Tibial artery (tissue), 4 donors: ENCODE measurements around the gene SPRED1.

Source experiments
- DNase-seq, 2 donors: peaks; one replicate each; pipeline ENCODE4 v3.0.0-alpha.2; 2019
- H3K27ac ChIP-seq, 2 donors: fragments of 200-600 bp; sonication (generic) in 1 of 2; 1 replicate in 1 of 2; 2 replicates in 1 of 2; pipeline ENCODE4 v1.5.1; 2018 to 2019; ENCODE audit warnings: mild to moderate bottlenecking in 1 of 2
- H3K27me3 ChIP-seq, 2 donors: fragments of 200-600 bp; sonication (generic) in 1 of 2; one replicate each; pipeline versions ENCODE4 v1.5.1 to v1.6.0; 2016 to 2019
- H3K36me3 ChIP-seq, 3 donors: fragments of 200-600 bp; sonication (generic) in 2 of 3; one replicate each; pipeline ENCODE4 v1.5.1; 2016 to 2019; ENCODE audit warnings: mild to moderate bottlenecking in 2 of 3
- H3K4me1 ChIP-seq, 4 donors: fragments of 200-600 bp; sonication (generic) in 2 of 4; 1 replicate in 3 of 4; 2 replicates in 1 of 4; pipeline ENCODE4 v1.5.1; 2016 to 2019
- H3K4me3 ChIP-seq, 2 donors: fragments of 200-600 bp; sonication (generic) in 1 of 2; 1 replicate in 1 of 2; 2 replicates in 1 of 2; pipeline ENCODE4 v1.5.1; 2018 to 2019; ENCODE audit warnings: mild to moderate bottlenecking in 2 of 2
- H3K9me3 ChIP-seq, 3 donors: fragments of 200-600 bp; sonication (generic) in 1 of 3; one replicate each; pipeline ENCODE4 v1.5.1; 2016 to 2019
- CTCF ChIP-seq, 2 experiments: fragments of 200-600 bp in 1 of 2; fragments of 450-650 bp in 1 of 2; IDR thresholded peaks; one replicate each; pipeline ENCODE4 v1.5.1; 2017 to 2019; ENCODE audit warnings: antibody characterized with exemption in 2 of 2, mild to moderate bottlenecking in 1 of 2, moderate library complexity in 1 of 2
- intact Hi-C: fragments of 100-400 bp; cut with DNase I; formaldehyde crosslinking; loops from one replicate; pipeline ENCODE4 v1.15.0; 2023; ENCODE audit warnings: low total_unique reads

The SPRED1 gene

GRCh38 chr15:38211249-38211648 lies 41.4 kb upstream of the SPRED1 start:
- DNase-seq = no peak
- Histone ChIP-seq H3K36me3 (no peaks in the 10 kb centered on the region), H3K9me3 (no peaks in the 10 kb centered on the region), H3K4me3 (no peak overlapping the region), H3K27me3 (no peaks in the 10 kb centered on the region), H3K4me1 (peaks cover 0 to 10% (median 1%) of the 10 kb centered on the region in 4 donors), H3K27ac (no peak overlapping the region)
- no peak for TF ChIP-seq CTCF (IDR thresholded peaks at IDR 0.05)
- intact Hi-C loops = no loop called here

- no peaks in the 10 kb centered on the region for H3K9me3 ChIP-seq
- no peak for DNase-seq
- H3K27ac ChIP-seq = no peak overlapping the region
- H3K4me3 ChIP-seq = no peak overlapping the region
- peaks cover 0 to 6% (median 1%) of the 10 kb centered on the region in 4 donors for H3K4me1 ChIP-seq
- intact Hi-C loops = no loop called here
- H3K36me3 ChIP-seq = no peaks in the 10 kb centered on the region
- H3K27me3 ChIP-seq = no peaks in the 10 kb centered on the region
- TF ChIP-seq CTCF (IDR thresholded peaks at IDR 0.05) = no peak
Measured at GRCh38 chr15:38211811-38212210, 40.8 kb upstream of the SPRED1 start.

- Histone ChIP-seq H3K27me3 (no peaks in the 10 kb centered on the region), H3K4me3 (no peak overlapping the region), H3K4me1 (peaks cover 0 to 7% (median 6%) of the 10 kb centered on the region in 4 donors), H3K27ac (no peak overlapping the region), H3K9me3 (no peaks in the 10 kb centered on the region), H3K36me3 (no peaks in the 10 kb centered on the region)
- no peak for TF ChIP-seq CTCF (IDR thresholded peaks at IDR 0.05)
- DNase-seq = no peak
- intact Hi-C loops = no loop called here
Measured at GRCh38 chr15:38212729-38213351, 39.8 kb upstream of the SPRED1 start.

- peaks cover 0 to 12% (median 10%) of the 10 kb centered on the region in 4 donors for H3K4me1 ChIP-seq
- no peaks in the 10 kb centered on the region for H3K9me3 ChIP-seq
- no peak for DNase-seq
- H3K27ac ChIP-seq = no peak overlapping the region
- H3K27me3 ChIP-seq = no peaks in the 10 kb centered on the region
- H3K4me3 ChIP-seq = no peak overlapping the region
- intact Hi-C loops = no loop called here
- no peak for TF ChIP-seq CTCF (IDR thresholded peaks at IDR 0.05)
- H3K36me3 ChIP-seq = no peaks in the 10 kb centered on the region
Measured at GRCh38 chr15:38213356-38213755, 39.3 kb upstream of the SPRED1 start.

- Histone ChIP-seq H3K4me1 (peaks cover 0 to 12% (median 10%) of the 10 kb centered on the region in 4 donors), H3K27ac (no peak overlapping the region), H3K27me3 (no peaks in the 10 kb centered on the region), H3K4me3 (no peak overlapping the region), H3K36me3 (no peaks in the 10 kb centered on the region), H3K9me3 (no peaks in the 10 kb centered on the region)
- intact Hi-C loops = no loop called here
- DNase-seq = no peak
- TF ChIP-seq CTCF (IDR thresholded peaks at IDR 0.05) = no peak
Measured at GRCh38 chr15:38215707-38216106, 36.9 kb upstream of the SPRED1 start.

- H3K4me1 ChIP-seq = peaks cover 0 to 12% (median 10%) of the 10 kb centered on the region in 4 donors
- TF ChIP-seq CTCF (IDR thresholded peaks at IDR 0.05) = no peak
- no peaks in the 10 kb centered on the region for H3K9me3 ChIP-seq
- no peak overlapping the region for H3K4me3 ChIP-seq
- no peak for DNase-seq
- no peaks in the 10 kb centered on the region for H3K36me3 ChIP-seq
- H3K27ac ChIP-seq = no peak overlapping the region
- H3K27me3 ChIP-seq = no peaks in the 10 kb centered on the region
- intact Hi-C loops = no loop called here
Measured at GRCh38 chr15:38216763-38217162, 35.9 kb upstream of the SPRED1 start.
